ENCODE results near the gene SKAP2.

- TF ChIP-seq POLR2A (IDR thresholded peaks at IDR 0.05; ENCODE audit: borderline replicate concordance, extremely low read depth, insufficient read depth, insufficient read length) = no peak
- TF ChIP-seq ATF3 (IDR thresholded peaks at IDR 0.05) = no peak
- no peak for TF ChIP-seq POLR2AphosphoS5 (IDR thresholded peaks at IDR 0.05; ENCODE audit: low read depth, low read length)
- TF ChIP-seq EZH2 (IDR thresholded peaks at IDR 0.05) = no peak
- no peak for TF ChIP-seq REST (IDR thresholded peaks at IDR 0.05; ENCODE audit: low read depth)
- TF ChIP-seq CEBPB (IDR thresholded peaks at IDR 0.05; ENCODE audit: low read depth) = no peak
- no peak for TF ChIP-seq RAD21 (IDR thresholded peaks at IDR 0.05; ENCODE audit: low read depth)
- no peak for TF ChIP-seq YY1 (IDR thresholded peaks at IDR 0.05; ENCODE audit: extremely low read depth, insufficient replicate concordance, low read depth, low read length)
Measured at GRCh38 chr7:26863518-26864308, 677 bp downstream of the SKAP2 start.
